GM19328 (cell line): ENCODE measurements around the gene USP28.
"Not testable (repeated sequence)": the region's sequence is repeated elsewhere in the genome, so short reads cannot be mapped to it uniquely, and the experiment has no call there.

ENCODE experiments used
- ATAC-seq: cut with Tn5 transposase; IDR thresholded peaks from one replicate; pipeline ENCODE4 v1.9.1; 2021; ENCODE audit warnings: mild to moderate bottlenecking, moderate library complexity; ENCODE audit not compliant: unreplicated experiment

The USP28 gene

GRCh38 chr11:113875234-113876073 lies at the start of gene USP28:
Gene USP28 (minus strand): TSS chr11:113875572. CDS start chr11:113875501, 71 bp downstream.
- peak; percentile 83 for ATAC-seq

- no peak for ATAC-seq
Measured at GRCh38 chr11:113923572-113923971, 48.2 kb upstream of the USP28 start.

- not testable (repeated sequence) for ATAC-seq
Measured at GRCh38 chr11:113911491-113911890, 36.1 kb upstream of the USP28 start.

- no peak for ATAC-seq
Measured at GRCh38 chr11:113908098-113908497, 32.7 kb upstream of the USP28 start.

- ATAC-seq = no peak
Measured at GRCh38 chr11:113907681-113908080, 32.3 kb upstream of the USP28 start.

GRCh38 chr11:113907152-113907551 lies 31.8 kb upstream of the USP28 start:
- ATAC-seq = no peak

- ATAC-seq = no peak
Measured at GRCh38 chr11:113906516-113906915, 31.1 kb upstream of the USP28 start.

GRCh38 chr11:113906038-113906437 lies 30.7 kb upstream of the USP28 start:
- ATAC-seq = no peak

- ATAC-seq = no peak
Measured at GRCh38 chr11:113904379-113905101, 29.2 kb upstream of the USP28 start, which contains the start of gene HTR3B. Gene HTR3B (plus strand): TSS chr11:113904796. CDS start chr11:113904934, 138 bp downstream.

- no peak for ATAC-seq
Measured at GRCh38 chr11:113901141-113901540, 25.8 kb upstream of the USP28 start.

GRCh38 chr11:113896156-113896879 lies 20.9 kb upstream of the USP28 start:
- no peak for ATAC-seq

GRCh38 chr11:113895367-113896155 lies 20.2 kb upstream of the USP28 start:
- no peak for ATAC-seq

GRCh38 chr11:113894421-113894996 lies 19.1 kb upstream of the USP28 start:
- no peak for ATAC-seq

GRCh38 chr11:113888848-113889247 lies 13.5 kb upstream of the USP28 start:
- ATAC-seq = no peak

- ATAC-seq = no peak
Measured at GRCh38 chr11:113885897-113886296, 10.5 kb upstream of the USP28 start.

GRCh38 chr11:113884361-113884836 lies 9.0 kb upstream of the USP28 start:
- no peak for ATAC-seq

GRCh38 chr11:113881856-113882255 lies 6.5 kb upstream of the USP28 start:
- no peak for ATAC-seq

GRCh38 chr11:113880971-113881370 lies 5.6 kb upstream of the USP28 start:
- no peak for ATAC-seq

- ATAC-seq = not testable (repeated sequence)
Measured at GRCh38 chr11:113879446-113879845, 4.1 kb upstream of the USP28 start.

GRCh38 chr11:113877670-113878055 lies 2.3 kb upstream of the USP28 start:
- no peak for ATAC-seq
